Measurements from ENCODE around the gene CEP128. TPM values are rescaled to one million over a fixed set of nuclear protein-coding genes. Genes with fewer than 3 reads are reported as not detected.

The CEP128 gene
- polyA plus RNA-seq, 1 of the 3 experiments (the other 2 are of a cell fraction), result 1.2 TPM

GRCh38 chr14:80536456-80536855 is 405.1 kb downstream of the CEP128 start:
- CTCF ChIA-PET, result no interaction called here
- TF ChIP-seq SIN3A (IDR thresholded peaks at IDR 0.05; ENCODE audit: borderline replicate concordance, low read depth, low read length) (no peak), TCF12 (IDR thresholded peaks at IDR 0.05) (no peak), CHD2 (IDR thresholded peaks at IDR 0.05; ENCODE audit: low read length, partially characterized antibody) (no peak), FOSL2 (IDR thresholded peaks at IDR 0.05; ENCODE audit: borderline replicate concordance, low read depth) (no peak), GATA2 (CRISPR knock-in tag; IDR thresholded peaks at IDR 0.05) (no peak), IRF3 (IDR thresholded peaks at IDR 0.05; ENCODE audit: low read depth, low read length) (no peak), EZH2phosphoT487 (IDR thresholded peaks at IDR 0.05; ENCODE audit: borderline replicate concordance, low read depth) (no peak), CTCF (IDR thresholded peaks at IDR 0.05) (no peak), TAF1 (IDR thresholded peaks at IDR 0.05; ENCODE audit: borderline replicate concordance, low read depth, low read length) (no peak)
- TF ChIP-seq, protein P1, sequence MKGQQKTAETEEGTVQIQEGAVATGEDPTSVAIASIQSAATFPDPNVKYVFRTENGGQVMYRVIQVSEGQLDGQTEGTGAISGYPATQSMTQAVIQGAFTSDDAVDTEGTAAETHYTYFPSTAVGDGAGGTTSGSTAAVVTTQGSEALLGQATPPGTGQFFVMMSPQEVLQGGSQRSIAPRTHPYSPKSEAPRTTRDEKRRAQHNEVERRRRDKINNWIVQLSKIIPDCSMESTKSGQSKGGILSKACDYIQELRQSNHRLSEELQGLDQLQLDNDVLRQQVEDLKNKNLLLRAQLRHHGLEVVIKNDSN (IDR thresholded peaks at IDR 0.05; ENCODE audit: borderline replicate concordance, low read depth), result no peak
- TF ChIP-seq, protein P2, sequence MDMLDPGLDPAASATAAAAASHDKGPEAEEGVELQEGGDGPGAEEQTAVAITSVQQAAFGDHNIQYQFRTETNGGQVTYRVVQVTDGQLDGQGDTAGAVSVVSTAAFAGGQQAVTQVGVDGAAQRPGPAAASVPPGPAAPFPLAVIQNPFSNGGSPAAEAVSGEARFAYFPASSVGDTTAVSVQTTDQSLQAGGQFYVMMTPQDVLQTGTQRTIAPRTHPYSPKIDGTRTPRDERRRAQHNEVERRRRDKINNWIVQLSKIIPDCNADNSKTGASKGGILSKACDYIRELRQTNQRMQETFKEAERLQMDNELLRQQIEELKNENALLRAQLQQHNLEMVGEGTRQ (IDR thresholded peaks at IDR 0.05; ENCODE audit: borderline replicate concordance, low read depth, low read length), result no peak
- no peaks in the 10 kb centered on the region for H3K9me2 ChIP-seq
- DNase-seq, result no peak
- H3K9ac ChIP-seq, result no peak overlapping the region
- WGBS (ENCODE audit: low lambda C conversion rate), result 94% methylated on average over 3 of the region's 4 CpGs
- POLR2A ChIA-PET, result no interaction called here
- H3K4me3 ChIP-seq (ENCODE audit: low read depth in 2 of 2, low read length in 1 of 2), result no peak overlapping the region
- no peak overlapping the region for H2AFZ ChIP-seq (ENCODE audit: low read depth)
- H3K27ac ChIP-seq (ENCODE audit: low read depth in 2 of 2, low read length in 1 of 2), result no peak overlapping the region
- H3K79me2 ChIP-seq (ENCODE audit: insufficient read depth), result no peaks in the 10 kb centered on the region
- H3F3A ChIP-seq (replicated peaks; ENCODE audit: insufficient read depth), result no peaks in the 10 kb centered on the region
- no peaks in the 10 kb centered on the region for H3K4me1 ChIP-seq (ENCODE audit: control insufficient read depth in 1 of 2, insufficient read depth in 2 of 2, low read depth in 1 of 2, low read length in 1 of 2)
- H4K20me1 ChIP-seq (ENCODE audit: insufficient read depth), result no peaks in the 10 kb centered on the region
- H3K9me3 ChIP-seq, result no peaks in the 10 kb centered on the region
- H3K4me2 ChIP-seq, result no peak overlapping the region
- no peaks in the 10 kb centered on the region for H3K36me3 ChIP-seq (replicated peaks in 1 of 2; ENCODE audit: control insufficient read depth in 1 of 2, insufficient read depth in 2 of 2, low read length in 1 of 2)
- no peaks in the 10 kb centered on the region for H3K27me3 ChIP-seq (ENCODE audit: insufficient read depth)

DNA sequence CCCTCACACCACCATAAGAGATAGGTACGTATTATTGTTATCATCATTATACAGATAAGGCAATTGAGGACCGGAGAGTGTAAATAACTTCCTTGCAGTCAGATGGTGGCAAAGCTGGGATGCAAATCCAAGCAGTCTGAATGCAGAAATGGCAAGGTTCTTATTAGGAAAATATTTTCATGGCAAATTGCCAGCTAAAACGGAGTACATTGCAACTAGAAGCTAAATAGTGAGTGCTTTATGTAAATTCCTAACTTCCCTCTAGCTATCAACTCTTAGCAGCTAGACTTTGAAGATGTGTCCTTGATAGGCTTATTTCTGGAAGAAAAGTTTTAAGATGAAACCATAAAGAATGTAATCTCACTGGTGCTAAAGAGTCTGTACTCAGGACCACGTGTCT is 406.4 kb downstream of the CEP128 start:
- Histone ChIP-seq H3F3A (replicated peaks; ENCODE audit: insufficient read depth) (no peaks in the 10 kb centered on the region), H3K27me3 (ENCODE audit: insufficient read depth) (no peaks in the 10 kb centered on the region), H3K27ac (ENCODE audit: low read depth in 2 of 2, low read length in 1 of 2) (no peak overlapping the region), H4K20me1 (ENCODE audit: insufficient read depth) (no peaks in the 10 kb centered on the region), H3K79me2 (ENCODE audit: insufficient read depth) (no peaks in the 10 kb centered on the region), H3K9me3 (no peaks in the 10 kb centered on the region), H3K4me2 (no peak overlapping the region), H3K4me1 (ENCODE audit: control insufficient read depth in 1 of 2, insufficient read depth in 2 of 2, low read depth in 1 of 2, low read length in 1 of 2) (no peaks in the 10 kb centered on the region), H2AFZ (ENCODE audit: low read depth) (no peak overlapping the region), H3K9ac (no peak overlapping the region), H3K4me3 (ENCODE audit: low read depth in 2 of 2, low read length in 1 of 2) (no peak overlapping the region), H3K9me2 (no peaks in the 10 kb centered on the region), H3K36me3 (replicated peaks in 1 of 2; ENCODE audit: control insufficient read depth in 1 of 2, insufficient read depth in 2 of 2, low read length in 1 of 2) (peaks cover 0 to 1% of the 10 kb centered on the region in 2 experiments)
- CTCF ChIA-PET, result no interaction called here
- TF ChIP-seq PBX3 (IDR thresholded peaks at IDR 0.05) (no peak), TCF12 (IDR thresholded peaks at IDR 0.05) (no peak)
- TF ChIP-seq, protein P3, sequence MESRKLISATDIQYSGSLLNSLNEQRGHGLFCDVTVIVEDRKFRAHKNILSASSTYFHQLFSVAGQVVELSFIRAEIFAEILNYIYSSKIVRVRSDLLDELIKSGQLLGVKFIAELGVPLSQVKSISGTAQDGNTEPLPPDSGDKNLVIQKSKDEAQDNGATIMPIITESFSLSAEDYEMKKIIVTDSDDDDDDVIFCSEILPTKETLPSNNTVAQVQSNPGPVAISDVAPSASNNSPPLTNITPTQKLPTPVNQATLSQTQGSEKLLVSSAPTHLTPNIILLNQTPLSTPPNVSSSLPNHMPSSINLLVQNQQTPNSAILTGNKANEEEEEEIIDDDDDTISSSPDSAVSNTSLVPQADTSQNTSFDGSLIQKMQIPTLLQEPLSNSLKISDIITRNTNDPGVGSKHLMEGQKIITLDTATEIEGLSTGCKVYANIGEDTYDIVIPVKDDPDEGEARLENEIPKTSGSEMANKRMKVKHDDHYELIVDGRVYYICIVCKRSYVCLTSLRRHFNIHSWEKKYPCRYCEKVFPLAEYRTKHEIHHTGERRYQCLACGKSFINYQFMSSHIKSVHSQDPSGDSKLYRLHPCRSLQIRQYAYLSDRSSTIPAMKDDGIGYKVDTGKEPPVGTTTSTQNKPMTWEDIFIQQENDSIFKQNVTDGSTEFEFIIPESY (IDR thresholded peaks at IDR 0.05; ENCODE audit: borderline replicate concordance, low read depth), result no peak
- no peak for DNase-seq
- POLR2A ChIA-PET, result no interaction called here
- 77% methylated on average over 4 of the region's 4 CpGs for WGBS (ENCODE audit: low lambda C conversion rate)

Measured in SK-N-SH (cell line).